ENCODE results near the gene WDR26. TPM values are rescaled to one million over a fixed set of nuclear protein-coding genes. Genes with fewer than 3 reads are reported as not detected.

The WDR26 gene
- total RNA-seq, 1 experiment from 2014 or later, result 81.4 TPM

DNA sequence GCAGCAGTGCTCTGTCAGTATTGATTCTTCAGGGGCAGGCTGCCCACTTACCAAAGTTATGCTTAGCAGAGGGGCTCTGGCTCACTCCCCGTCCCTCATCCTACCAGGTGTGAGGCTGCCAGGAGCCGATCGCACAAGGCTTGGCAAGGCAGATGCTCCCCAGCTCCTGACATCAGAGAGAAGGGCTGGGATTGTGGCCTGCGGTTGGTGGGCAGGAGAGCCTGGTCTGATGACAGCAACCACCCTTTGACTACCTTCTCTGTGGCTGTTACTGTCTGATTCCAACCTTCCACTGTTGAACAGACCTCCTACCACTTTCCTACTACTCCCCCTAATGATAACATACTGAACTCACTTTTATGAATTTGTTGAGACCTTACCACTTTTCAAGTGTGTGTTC lies 23.7 kb upstream of the WDR26 start:
- Histone ChIP-seq H3K4ac (ENCODE audit: low read depth, low read length) (no peak overlapping the region), H3K18ac (ENCODE audit: insufficient read length, low read depth, low read length) (no peak overlapping the region), H4K8ac (replicated peaks; ENCODE audit: insufficient read length, low read depth, low read length) (no peak overlapping the region), H3K23ac (ENCODE audit: insufficient read length, low read depth, low read length) (no peak overlapping the region), H2AFZ (ENCODE audit: low read length) (no peak overlapping the region), H2BK20ac (ENCODE audit: low read depth, low read length, poor library complexity, severe bottlenecking) (no peak overlapping the region), H2BK15ac (ENCODE audit: low read depth, low read length) (no peak overlapping the region), H3K4me1 (ENCODE audit: insufficient read depth, low read length) (no peaks in the 10 kb centered on the region), H2BK5ac (ENCODE audit: insufficient read length, low read length) (no peak overlapping the region), H3K56ac (ENCODE audit: insufficient read length, low read depth, low read length) (no peak overlapping the region), H3K79me2 (ENCODE audit: insufficient read depth, low read length) (no peaks in the 10 kb centered on the region), H3K23me2 (ENCODE audit: insufficient read length, low read depth, low read length, poor library complexity, severe bottlenecking) (no peaks in the 10 kb centered on the region), H3K4me2 (ENCODE audit: insufficient read depth, insufficient read length, low read length) (no peak overlapping the region), H3K14ac (ENCODE audit: insufficient read depth, low read length) (no peak overlapping the region), H3T11ph (ENCODE audit: low read length) (no peak overlapping the region), H4K5ac (ENCODE audit: insufficient read length, low read depth, low read length) (no peak overlapping the region), H3K27me3 (ENCODE audit: insufficient read depth, low read length) (no peaks in the 10 kb centered on the region), H3K79me1 (ENCODE audit: insufficient read depth, low read depth, low read length, poor library complexity, severe bottlenecking) (no peaks in the 10 kb centered on the region), H3K9me3 (ENCODE audit: control insufficient read depth, low read depth, low read length) (no peaks in the 10 kb centered on the region), H2BK12ac (ENCODE audit: insufficient read length, low read depth, low read length) (no peak overlapping the region), H4K20me1 (ENCODE audit: control insufficient read depth, insufficient read depth, insufficient read length) (no peaks in the 10 kb centered on the region), H2AK5ac (ENCODE audit: insufficient read length, low read length) (no peak overlapping the region), H2BK120ac (ENCODE audit: low read depth, low read length, poor library complexity, severe bottlenecking) (no peak overlapping the region), H4K91ac (ENCODE audit: insufficient read length, low read depth, low read length) (no peak overlapping the region), H3K27ac (ENCODE audit: insufficient read length, low read depth, low read length) (no peak overlapping the region), H3K9ac (ENCODE audit: extremely low read depth, insufficient read length, low read length) (no peak overlapping the region)
- Mint-ChIP-seq H3K27ac (peak overlapping the region in 1 of 3 experiments; percentile 49; a peak in 1 of 7 replicates), H3K36me3 (ENCODE audit: insufficient read depth in 1 of 3, low read depth in 3 of 3) (peaks cover 0 to 4% (median 2%) of the 10 kb centered on the region in 3 experiments; a peak in 3 of 7 replicates), H3K9me3 (no peaks in the 10 kb centered on the region), H3K4me1 (peaks cover 21 to 29% of the 10 kb centered on the region in 2 experiments), H3K4me3 (no peak overlapping the region), H3K27me3 (ENCODE audit: low read depth) (no peaks in the 10 kb centered on the region)
- TF ChIP-seq, protein P1, sequence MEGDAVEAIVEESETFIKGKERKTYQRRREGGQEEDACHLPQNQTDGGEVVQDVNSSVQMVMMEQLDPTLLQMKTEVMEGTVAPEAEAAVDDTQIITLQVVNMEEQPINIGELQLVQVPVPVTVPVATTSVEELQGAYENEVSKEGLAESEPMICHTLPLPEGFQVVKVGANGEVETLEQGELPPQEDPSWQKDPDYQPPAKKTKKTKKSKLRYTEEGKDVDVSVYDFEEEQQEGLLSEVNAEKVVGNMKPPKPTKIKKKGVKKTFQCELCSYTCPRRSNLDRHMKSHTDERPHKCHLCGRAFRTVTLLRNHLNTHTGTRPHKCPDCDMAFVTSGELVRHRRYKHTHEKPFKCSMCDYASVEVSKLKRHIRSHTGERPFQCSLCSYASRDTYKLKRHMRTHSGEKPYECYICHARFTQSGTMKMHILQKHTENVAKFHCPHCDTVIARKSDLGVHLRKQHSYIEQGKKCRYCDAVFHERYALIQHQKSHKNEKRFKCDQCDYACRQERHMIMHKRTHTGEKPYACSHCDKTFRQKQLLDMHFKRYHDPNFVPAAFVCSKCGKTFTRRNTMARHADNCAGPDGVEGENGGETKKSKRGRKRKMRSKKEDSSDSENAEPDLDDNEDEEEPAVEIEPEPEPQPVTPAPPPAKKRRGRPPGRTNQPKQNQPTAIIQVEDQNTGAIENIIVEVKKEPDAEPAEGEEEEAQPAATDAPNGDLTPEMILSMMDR (conservative IDR thresholded peaks at IDR 0.05), result no peak
- no peak for DNase-seq
- WGBS (ENCODE audit: extremely low coverage, insufficient read length, low lambda C conversion rate), result no CpG with 5 or more reads among the region's 4 CpGs

Data from H9 (cell line).